ENCODE measurements around the gene PTPRN2.

Gene PTPRN2

DNA sequence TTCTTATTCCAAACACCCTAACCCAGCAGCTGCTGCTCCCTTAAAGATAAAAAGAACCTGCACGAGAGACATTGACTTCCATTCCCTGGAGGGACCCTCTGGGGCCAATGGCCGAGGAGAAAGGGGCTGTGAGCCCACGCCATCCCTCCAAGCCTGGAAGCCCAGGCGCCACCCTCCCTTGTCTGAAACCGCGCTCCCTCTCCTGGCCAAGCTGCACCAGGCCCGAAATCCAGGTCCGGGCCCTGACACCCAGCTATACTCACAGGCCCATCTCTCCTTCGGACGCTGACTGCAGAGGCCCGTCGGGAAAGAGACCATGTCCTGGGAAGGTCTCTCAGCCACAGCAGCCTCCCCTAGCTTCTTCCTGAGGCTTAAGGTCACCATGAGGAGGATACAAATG lies 196.5 kb downstream of the PTPRN2 start:
- no peak overlapping the region for H3K56ac ChIP-seq (ENCODE audit: low read length)
- no peaks in the 10 kb centered on the region for H3K36me3 ChIP-seq (ENCODE audit: control insufficient read depth, insufficient read depth, low read length)
- no peak overlapping the region for H3K23ac ChIP-seq (ENCODE audit: low read length)
- H2BK120ac ChIP-seq (ENCODE audit: low read depth, low read length), result no peak overlapping the region
- H4K8ac ChIP-seq (ENCODE audit: low read depth, low read length), result no peak overlapping the region
- H3K18ac ChIP-seq (ENCODE audit: low read length), result no peak overlapping the region
- WGBS (ENCODE audit: extremely low coverage, insufficient coverage, low lambda C conversion rate), result no CpG with 5 or more reads among the region's 12 CpGs
- DNase-seq, result no peak
- H3K4me3 ChIP-seq (ENCODE audit: low read length), result no peak overlapping the region
- no peak overlapping the region for H3K27ac ChIP-seq (ENCODE audit: low read depth, low read length)
- no peaks in the 10 kb centered on the region for H3K79me1 ChIP-seq (ENCODE audit: low read length)
- H3K4ac ChIP-seq (ENCODE audit: low read depth, low read length), result no peak overlapping the region
- H2BK5ac ChIP-seq (ENCODE audit: low read length), result no peak overlapping the region
- no peak overlapping the region for H2AK5ac ChIP-seq (ENCODE audit: low read length)
- no peaks in the 10 kb centered on the region for H3K79me2 ChIP-seq (ENCODE audit: control insufficient read depth, insufficient read depth, low read length)
- H3K9ac ChIP-seq (ENCODE audit: low read length), result no peak overlapping the region
- no peak overlapping the region for H2BK15ac ChIP-seq (replicated peaks; ENCODE audit: low read depth)
- no peaks in the 10 kb centered on the region for H3K4me1 ChIP-seq (ENCODE audit: control insufficient read depth, low read depth, low read length)
- no peaks in the 10 kb centered on the region for H3K27me3 ChIP-seq (ENCODE audit: insufficient read depth, low read length, poor library complexity)
- H4K5ac ChIP-seq (ENCODE audit: low read length), result no peak overlapping the region
- no peak overlapping the region for H3K4me2 ChIP-seq (ENCODE audit: low read length)

DNA sequence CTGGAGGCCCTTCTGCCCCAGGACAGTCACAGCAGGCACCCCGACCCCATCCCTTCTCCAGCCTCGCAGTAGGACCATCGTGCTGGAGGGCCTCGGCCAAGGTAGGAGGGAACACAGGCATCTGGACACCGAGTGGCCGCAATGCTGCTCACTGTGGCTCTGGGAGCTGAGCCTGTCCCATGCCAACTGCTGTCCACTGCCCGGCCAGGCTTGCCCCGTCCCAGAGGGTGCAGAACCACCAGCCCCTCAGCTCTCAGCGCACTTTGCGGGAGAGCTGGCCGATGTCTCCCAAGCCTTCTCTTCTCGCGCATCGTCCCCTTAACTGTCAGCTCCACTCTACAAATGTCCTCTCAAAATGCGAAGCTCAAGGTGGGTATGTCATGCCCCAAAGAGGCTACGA lies 197.2 kb downstream of the PTPRN2 start:
- Histone ChIP-seq H3K79me1 (ENCODE audit: low read length) (no peaks in the 10 kb centered on the region), H3K36me3 (ENCODE audit: control insufficient read depth, insufficient read depth, low read length) (no peaks in the 10 kb centered on the region), H3K4me3 (ENCODE audit: low read length) (no peak overlapping the region), H3K9ac (ENCODE audit: low read length) (no peak overlapping the region), H3K56ac (ENCODE audit: low read length) (no peak overlapping the region), H3K4ac (ENCODE audit: low read depth, low read length) (no peak overlapping the region), H3K4me1 (ENCODE audit: control insufficient read depth, low read depth, low read length) (no peaks in the 10 kb centered on the region), H4K5ac (ENCODE audit: low read length) (no peak overlapping the region), H4K8ac (ENCODE audit: low read depth, low read length) (no peak overlapping the region), H3K79me2 (ENCODE audit: control insufficient read depth, insufficient read depth, low read length) (no peaks in the 10 kb centered on the region), H3K23ac (ENCODE audit: low read length) (no peak overlapping the region), H3K18ac (ENCODE audit: low read length) (no peak overlapping the region), H3K27ac (ENCODE audit: low read depth, low read length) (no peak overlapping the region), H2BK120ac (ENCODE audit: low read depth, low read length) (no peak overlapping the region), H3K27me3 (ENCODE audit: insufficient read depth, low read length, poor library complexity) (no peaks in the 10 kb centered on the region), H3K4me2 (ENCODE audit: low read length) (no peak overlapping the region), H2AK5ac (ENCODE audit: low read length) (no peak overlapping the region), H2BK5ac (ENCODE audit: low read length) (no peak overlapping the region), H2BK15ac (replicated peaks; ENCODE audit: low read depth) (no peak overlapping the region)
- no CpG with 5 or more reads among the region's 16 CpGs for WGBS (ENCODE audit: extremely low coverage, insufficient coverage, low lambda C conversion rate)
- DNase-seq, result no peak

DNA sequence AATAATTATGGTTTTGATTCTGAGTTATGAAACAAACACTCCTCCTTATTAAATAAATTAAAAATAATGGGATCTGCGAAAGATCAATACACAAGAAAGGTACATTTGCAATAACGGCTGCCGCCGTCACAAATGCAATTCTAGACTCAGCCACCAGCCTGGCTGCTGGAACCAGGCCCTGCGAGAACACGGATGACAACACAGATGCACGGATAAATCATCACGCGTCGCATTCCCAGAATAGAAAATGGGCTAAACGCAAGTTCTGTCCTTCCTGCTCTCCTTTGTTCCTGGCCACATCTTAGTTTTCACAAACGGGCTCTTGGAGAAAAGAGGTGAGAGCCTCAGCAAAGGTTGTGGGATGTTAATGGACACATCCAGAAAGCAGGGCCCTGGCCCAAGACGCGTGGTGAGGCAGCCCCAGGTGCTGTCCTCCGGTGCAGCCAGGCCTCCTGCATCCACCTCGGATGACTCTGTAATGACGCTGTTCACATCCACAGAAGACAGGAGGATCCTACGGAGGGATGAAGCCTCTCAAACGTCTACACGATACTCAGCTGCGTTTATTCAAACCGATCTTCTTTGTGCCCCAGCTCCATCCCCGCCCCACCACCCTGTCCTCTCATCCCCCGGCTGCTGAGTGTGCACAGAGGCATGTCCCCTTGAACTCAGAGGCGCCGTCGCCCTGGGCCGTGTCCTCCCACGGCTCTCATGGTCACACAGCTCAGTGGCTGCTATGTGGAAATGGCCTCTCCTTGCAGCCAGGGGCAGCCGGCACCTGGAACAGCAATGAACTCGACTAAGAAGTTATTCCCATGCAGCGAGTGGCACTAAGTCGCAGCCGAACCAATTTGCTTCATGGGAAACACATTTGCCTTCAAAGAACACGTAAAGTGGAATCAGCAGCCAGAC lies 197.9 kb downstream of the PTPRN2 start:
- no CpG with 5 or more reads among the region's 35 CpGs for WGBS (ENCODE audit: extremely low coverage, insufficient coverage, low lambda C conversion rate)
- H3K27me3 ChIP-seq (ENCODE audit: insufficient read depth, low read length, poor library complexity), result no peaks in the 10 kb centered on the region

DNA sequence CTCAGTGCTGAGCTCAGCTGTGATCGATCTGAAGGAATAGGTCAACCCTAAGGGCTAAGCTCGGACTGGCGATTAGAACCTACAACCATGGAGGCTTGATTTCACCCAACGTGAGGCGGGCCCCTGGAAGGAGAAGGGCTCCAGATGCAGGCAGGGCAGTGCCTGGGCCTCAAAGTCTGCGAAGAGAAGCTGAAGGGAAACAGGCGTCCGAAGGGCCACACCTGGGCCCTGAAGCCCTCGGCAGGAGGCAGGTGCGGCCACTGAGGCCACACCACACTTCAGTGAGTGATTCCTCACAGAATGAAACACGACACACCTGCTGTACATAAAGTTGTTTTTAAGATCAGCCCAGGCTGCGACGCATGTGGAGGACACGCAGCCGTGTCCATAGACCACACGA lies 198.7 kb downstream of the PTPRN2 start:
- no peak overlapping the region for H2AK5ac ChIP-seq (ENCODE audit: low read length)
- H3K27ac ChIP-seq (ENCODE audit: low read depth, low read length), result no peak overlapping the region
- H3K36me3 ChIP-seq (ENCODE audit: control insufficient read depth, insufficient read depth, low read length), result no peaks in the 10 kb centered on the region
- H3K4me2 ChIP-seq (ENCODE audit: low read length), result no peak overlapping the region
- H3K9ac ChIP-seq (ENCODE audit: low read length), result no peak overlapping the region
- no peak overlapping the region for H3K56ac ChIP-seq (ENCODE audit: low read length)
- no peak overlapping the region for H2BK5ac ChIP-seq (ENCODE audit: low read length)
- no peaks in the 10 kb centered on the region for H3K27me3 ChIP-seq (ENCODE audit: insufficient read depth, low read length, poor library complexity)
- H4K5ac ChIP-seq (ENCODE audit: low read length), result no peak overlapping the region
- H3K4me3 ChIP-seq (ENCODE audit: low read length), result no peak overlapping the region
- H3K18ac ChIP-seq (ENCODE audit: low read length), result no peak overlapping the region
- H3K23ac ChIP-seq (ENCODE audit: low read length), result no peak overlapping the region
- no peak for DNase-seq
- no peak overlapping the region for H4K8ac ChIP-seq (ENCODE audit: low read depth, low read length)
- no peaks in the 10 kb centered on the region for H3K4me1 ChIP-seq (ENCODE audit: control insufficient read depth, low read depth, low read length)
- no CpG with 5 or more reads among the region's 16 CpGs for WGBS (ENCODE audit: extremely low coverage, insufficient coverage, low lambda C conversion rate)
- H2BK120ac ChIP-seq (ENCODE audit: low read depth, low read length), result no peak overlapping the region
- H3K79me2 ChIP-seq (ENCODE audit: control insufficient read depth, insufficient read depth, low read length), result no peaks in the 10 kb centered on the region
- H3K79me1 ChIP-seq (ENCODE audit: low read length), result no peaks in the 10 kb centered on the region
- no peak overlapping the region for H3K4ac ChIP-seq (ENCODE audit: low read depth, low read length)
- H2BK15ac ChIP-seq (replicated peaks; ENCODE audit: low read depth), result no peak overlapping the region

More for the DNA sequence above, 197.9 kb downstream of the PTPRN2 start:
- Histone ChIP-seq H3K27ac (ENCODE audit: low read depth, low read length) (no peak overlapping the region), H2BK5ac (ENCODE audit: low read length) (no peak overlapping the region), H4K8ac (ENCODE audit: low read depth, low read length) (no peak overlapping the region), H4K5ac (ENCODE audit: low read length) (no peak overlapping the region), H2BK120ac (ENCODE audit: low read depth, low read length) (no peak overlapping the region), H3K79me1 (ENCODE audit: low read length) (no peaks in the 10 kb centered on the region), H3K4me3 (ENCODE audit: low read length) (no peak overlapping the region), H3K56ac (ENCODE audit: low read length) (no peak overlapping the region), H3K4ac (ENCODE audit: low read depth, low read length) (no peak overlapping the region), H2BK15ac (replicated peaks; ENCODE audit: low read depth) (no peak overlapping the region), H3K18ac (ENCODE audit: low read length) (no peak overlapping the region), H3K23ac (ENCODE audit: low read length) (no peak overlapping the region), H3K4me1 (ENCODE audit: control insufficient read depth, low read depth, low read length) (no peaks in the 10 kb centered on the region), H3K79me2 (ENCODE audit: control insufficient read depth, insufficient read depth, low read length) (no peaks in the 10 kb centered on the region), H3K4me2 (ENCODE audit: low read length) (no peak overlapping the region), H3K36me3 (ENCODE audit: control insufficient read depth, insufficient read depth, low read length) (no peaks in the 10 kb centered on the region), H3K9ac (ENCODE audit: low read length) (no peak overlapping the region), H2AK5ac (ENCODE audit: low read length) (no peak overlapping the region)
- DNase-seq, result no peak

DNA sequence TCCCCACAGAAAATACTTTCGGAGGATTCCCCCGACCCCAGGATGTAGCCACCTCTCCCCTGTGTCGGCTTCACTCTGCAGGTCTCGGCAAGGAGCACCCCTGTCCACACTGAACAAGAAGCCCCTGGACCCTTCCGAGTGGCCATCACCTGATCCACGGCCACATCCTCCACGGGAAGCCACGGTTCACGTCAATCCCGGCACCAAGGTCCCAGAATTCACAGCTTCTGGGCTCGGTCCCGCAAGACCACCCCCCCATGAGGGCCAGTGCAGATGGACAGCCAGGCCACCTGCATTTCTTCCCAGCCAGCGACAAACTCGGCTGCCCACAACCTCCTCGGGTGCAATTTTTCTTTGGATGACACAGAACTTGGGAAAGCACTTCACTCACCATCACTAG lies 199.6 kb downstream of the PTPRN2 start:
- Histone ChIP-seq H3K4ac (ENCODE audit: low read depth, low read length) (no peak overlapping the region), H3K27ac (ENCODE audit: low read depth, low read length) (no peak overlapping the region), H2BK5ac (ENCODE audit: low read length) (no peak overlapping the region), H2BK120ac (ENCODE audit: low read depth, low read length) (no peak overlapping the region), H4K5ac (ENCODE audit: low read length) (no peak overlapping the region), H3K79me1 (ENCODE audit: low read length) (no peaks in the 10 kb centered on the region), H3K18ac (ENCODE audit: low read length) (no peak overlapping the region), H3K4me1 (ENCODE audit: control insufficient read depth, low read depth, low read length) (no peaks in the 10 kb centered on the region), H3K4me2 (ENCODE audit: low read length) (no peak overlapping the region), H3K56ac (ENCODE audit: low read length) (no peak overlapping the region), H3K23ac (ENCODE audit: low read length) (no peak overlapping the region), H4K8ac (ENCODE audit: low read depth, low read length) (no peak overlapping the region), H3K27me3 (ENCODE audit: insufficient read depth, low read length, poor library complexity) (no peaks in the 10 kb centered on the region), H3K9ac (ENCODE audit: low read length) (no peak overlapping the region), H3K79me2 (ENCODE audit: control insufficient read depth, insufficient read depth, low read length) (no peaks in the 10 kb centered on the region), H3K36me3 (ENCODE audit: control insufficient read depth, insufficient read depth, low read length) (no peaks in the 10 kb centered on the region), H3K4me3 (ENCODE audit: low read length) (no peak overlapping the region), H2AK5ac (ENCODE audit: low read length) (no peak overlapping the region), H2BK15ac (replicated peaks; ENCODE audit: low read depth) (no peak overlapping the region)
- WGBS (ENCODE audit: extremely low coverage, insufficient coverage, low lambda C conversion rate), result no CpG with 5 or more reads among the region's 15 CpGs
- DNase-seq, result no peak

DNA sequence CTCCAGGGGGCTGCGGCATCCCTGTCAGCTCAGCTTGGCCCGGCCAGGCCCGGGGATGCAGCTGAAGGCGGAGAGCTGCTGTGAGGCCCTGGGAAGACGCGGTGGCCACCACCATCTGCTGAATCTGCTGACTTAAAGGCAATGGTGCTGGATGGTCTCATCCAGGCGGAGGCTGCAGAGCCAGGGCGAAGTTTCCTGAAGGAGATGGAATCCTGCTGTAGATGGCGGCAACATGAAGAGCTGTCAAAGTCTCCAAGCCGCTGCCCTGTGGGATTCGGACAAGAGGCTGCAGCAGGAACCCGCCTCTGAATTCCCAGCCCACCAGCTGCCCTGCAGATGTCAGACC lies 200.1 kb downstream of the PTPRN2 start:
- no peak overlapping the region for H3K4me3 ChIP-seq (ENCODE audit: low read length)
- no CpG with 5 or more reads among the region's 12 CpGs for WGBS (ENCODE audit: extremely low coverage, insufficient coverage, low lambda C conversion rate)
- no peak overlapping the region for H2BK120ac ChIP-seq (ENCODE audit: low read depth, low read length)
- H3K4me2 ChIP-seq (ENCODE audit: low read length), result no peak overlapping the region
- H3K23ac ChIP-seq (ENCODE audit: low read length), result no peak overlapping the region
- no peaks in the 10 kb centered on the region for H3K79me2 ChIP-seq (ENCODE audit: control insufficient read depth, insufficient read depth, low read length)
- no peaks in the 10 kb centered on the region for H3K4me1 ChIP-seq (ENCODE audit: control insufficient read depth, low read depth, low read length)
- H3K27ac ChIP-seq (ENCODE audit: low read depth, low read length), result no peak overlapping the region
- no peak overlapping the region for H4K5ac ChIP-seq (ENCODE audit: low read length)
- no peaks in the 10 kb centered on the region for H3K36me3 ChIP-seq (ENCODE audit: control insufficient read depth, insufficient read depth, low read length)
- no peaks in the 10 kb centered on the region for H3K27me3 ChIP-seq (ENCODE audit: insufficient read depth, low read length, poor library complexity)
- no peak overlapping the region for H2BK5ac ChIP-seq (ENCODE audit: low read length)
- no peak for DNase-seq
- H3K9ac ChIP-seq (ENCODE audit: low read length), result no peak overlapping the region
- no peak overlapping the region for H3K56ac ChIP-seq (ENCODE audit: low read length)
- H3K18ac ChIP-seq (ENCODE audit: low read length), result no peak overlapping the region
- no peak overlapping the region for H2BK15ac ChIP-seq (replicated peaks; ENCODE audit: low read depth)
- no peaks in the 10 kb centered on the region for H3K79me1 ChIP-seq (ENCODE audit: low read length)
- H2AK5ac ChIP-seq (ENCODE audit: low read length), result no peak overlapping the region
- H3K4ac ChIP-seq (ENCODE audit: low read depth, low read length), result no peak overlapping the region
- no peak overlapping the region for H4K8ac ChIP-seq (ENCODE audit: low read depth, low read length)
